ENCODE measurements around the gene EDDM3A.

GRCh38 chr14:20792556-20792955, 46.9 kb downstream of the EDDM3A start:
- TF ChIP-seq CTCF (conservative IDR thresholded peaks at IDR 0.05; ENCODE audit: low read depth in 2 of 2) (no peak), REST (IDR thresholded peaks at IDR 0.05; ENCODE audit: unreplicated experiment) (no peak), POLR2AphosphoS5 (IDR thresholded peaks at IDR 0.05; ENCODE audit: low read depth) (no peak), EZH2 (IDR thresholded peaks at IDR 0.05; ENCODE audit: low read depth, unreplicated experiment) (no peak), ZNF114 (CRISPR knock-in tag; IDR thresholded peaks at IDR 0.05) (no peak), EZH2phosphoT487 (IDR thresholded peaks at IDR 0.05; ENCODE audit: unreplicated experiment) (no peak), ETS1 (IDR thresholded peaks at IDR 0.05) (no peak), CREB1 (CRISPR knock-in tag; IDR thresholded peaks at IDR 0.05; ENCODE audit: low read depth) (no peak), ZNF462 (CRISPR knock-in tag; IDR thresholded peaks at IDR 0.05) (no peak), STAT1 (IDR thresholded peaks at IDR 0.05; ENCODE audit: unreplicated experiment) (no peak), NANOG (IDR thresholded peaks at IDR 0.05; ENCODE audit: borderline replicate concordance) (no peak)
